H1 (cell line): ENCODE data around the gene NCK1. TPM values are rescaled to one million over a fixed set of nuclear protein-coding genes. Genes with fewer than 3 reads are reported as not detected.
A peak's percentile ranks its signal among the peaks of the same experiment; 100 is the strongest.

Experiments
- CTCF ChIA-PET: fragments of 300-600 bp; sonication (Branson Sonifier 250); formaldehyde crosslinking; loops from one replicate; lab custom pipeline; 2021; ENCODE audit not compliant: partially characterized antibody; lab: Charles Lee
- POLR2A ChIA-PET: fragments of 300-600 bp; sonication (Branson Sonifier 250); formaldehyde crosslinking; loops from one replicate; lab custom pipeline; 2021; ENCODE audit warnings: inconsistent platforms; ENCODE audit not compliant: partially characterized antibody; lab: Charles Lee
- DNase-seq, 2 experiments: peaks; one replicate each; pipeline versions ENCODE4 v3.0.0 to v3.0.0-alpha.2; 2010 to 2022; ENCODE audit warnings: low spot score in 2 of 2, low read depth in 1 of 2, mixed read lengths in 1 of 2
- FAIRE-seq: peaks from 2 replicates; lab custom pipeline; 2011; peaks lifted over from hg19 to GRCh38; lab: Jason Lieb, UNC
- H2AFZ ChIP-seq: 2 replicates; pipeline ENCODE4 v1.8.1; 2012; ENCODE audit warnings: low read length, inconsistent platforms
- H2AK5ac ChIP-seq: 2 replicates; pipeline ENCODE4 v1.6.1; 2013; ENCODE audit warnings: low read depth, low read length
- H2BK120ac ChIP-seq: replicated peaks from 2 replicates; pipeline ENCODE3; 2013; ENCODE audit warnings: low read depth, low read length, inconsistent platforms
- H2BK12ac ChIP-seq: 2 replicates; pipeline ENCODE4 v1.6.1; 2013; ENCODE audit warnings: low read depth, low read length
- H2BK15ac ChIP-seq: 2 replicates; pipeline ENCODE4 v1.6.1; 2013; ENCODE audit warnings: low read length
- H2BK20ac ChIP-seq: 2 replicates; pipeline ENCODE4 v1.6.1; 2013; ENCODE audit warnings: low read length
- H2BK5ac ChIP-seq: 2 replicates; pipeline ENCODE4 v1.6.1; 2013; ENCODE audit warnings: low read depth, low read length
- H3K14ac ChIP-seq: 2 replicates; pipeline ENCODE4 v1.6.1; 2013; ENCODE audit warnings: inconsistent platforms; ENCODE audit not compliant: insufficient read length
- H3K18ac ChIP-seq: 2 replicates; pipeline ENCODE4 v1.6.1; 2013; ENCODE audit warnings: low read length; ENCODE audit errors: extremely low read depth
- H3K23ac ChIP-seq: 2 replicates; pipeline ENCODE4 v1.6.1; 2013; ENCODE audit warnings: inconsistent platforms; ENCODE audit not compliant: insufficient read length
- H3K23me2 ChIP-seq: 2 replicates; pipeline ENCODE4 v1.6.1; 2013; ENCODE audit warnings: low read depth, low read length
- H3K27ac ChIP-seq: 2 replicates; pipeline ENCODE4 v1.6.1; 2011; ENCODE audit warnings: low read depth, low read length, inconsistent platforms
- H3K27me3 ChIP-seq, 4 experiments: replicated peaks in 1 of 4; 1 replicate in 1 of 4; 2 replicates in 3 of 4; pipeline versions ENCODE4 v1.6.1 to v1.8.1; 2011 to 2013; ENCODE audit warnings: low read length in 3 of 4, mild to moderate bottlenecking in 3 of 4, inconsistent platforms in 2 of 4, mixed read lengths in 2 of 4, moderate library complexity in 1 of 4; ENCODE audit not compliant: control insufficient read depth in 3 of 4, insufficient read depth in 3 of 4; ENCODE audit errors: extremely low read depth in 1 of 4
- H3K36me3 ChIP-seq, 4 experiments: 2 replicates each; pipeline versions ENCODE4 v1.6.1 to v1.8.1; 2011 to 2013; ENCODE audit warnings: mild to moderate bottlenecking in 4 of 4, low read length in 3 of 4, moderate library complexity in 2 of 4, control low read depth in 1 of 4, inconsistent platforms in 1 of 4; ENCODE audit not compliant: insufficient read depth in 4 of 4, control insufficient read depth in 2 of 4
- H3K4ac ChIP-seq: replicated peaks from 2 replicates; pipeline ENCODE3; 2013; ENCODE audit warnings: low read length, low read depth, mixed read lengths, inconsistent platforms; ENCODE audit not compliant: insufficient read length
- H3K4me1 ChIP-seq, 4 experiments: replicated peaks in 1 of 4; 1 replicate in 1 of 4; 2 replicates in 3 of 4; pipeline versions ENCODE4 v1.6.1 to v1.8.1; 2011 to 2013; ENCODE audit warnings: low read length in 3 of 4, inconsistent platforms in 2 of 4, mixed read lengths in 1 of 4; ENCODE audit not compliant: insufficient read depth in 4 of 4, control insufficient read depth in 3 of 4
- H3K4me2 ChIP-seq, 2 experiments: 2 replicates each; pipeline versions ENCODE4 v1.6.1 to v1.8.1; 2011 to 2013; ENCODE audit warnings: low read depth in 2 of 2, low read length in 2 of 2, control low read depth in 1 of 2, inconsistent platforms in 1 of 2, mild to moderate bottlenecking in 1 of 2; ENCODE audit not compliant: insufficient read depth in 1 of 2
- H3K4me3 ChIP-seq, 4 experiments: fragments of 200-600, 300-600 bp in 1 of 4; sonication (generic), shearing (Covaris generic), sonication (Bioruptor Twin) in 1 of 4; 2 replicates each; pipeline versions ENCODE4 v1.5.1 to v1.8.1; 2011 to 2016; ENCODE audit warnings: low read length in 4 of 4, low read depth in 3 of 4, control low read depth in 2 of 4, inconsistent platforms in 2 of 4, mild to moderate bottlenecking in 2 of 4, mixed read lengths in 1 of 4, moderate library complexity in 1 of 4; ENCODE audit not compliant: insufficient read depth in 2 of 4; ENCODE audit errors: extremely low read depth in 1 of 4
- H3K56ac ChIP-seq: replicated peaks from 2 replicates; pipeline ENCODE3; 2013; ENCODE audit warnings: low read depth, mild to moderate bottlenecking, mixed read lengths, low read length, inconsistent platforms; ENCODE audit not compliant: insufficient read length
- H3K79me1 ChIP-seq: 2 replicates; pipeline ENCODE4 v1.6.1; 2013; ENCODE audit warnings: low read depth, low read length, control low read depth
- H3K79me2 ChIP-seq, 2 experiments: 2 replicates each; pipeline versions ENCODE4 v1.6.1 to v1.8.1; 2012 to 2013; ENCODE audit warnings: low read length in 2 of 2, mild to moderate bottlenecking in 2 of 2, inconsistent platforms in 1 of 2; ENCODE audit not compliant: insufficient read depth in 2 of 2, control insufficient read depth in 1 of 2
- H3K9ac ChIP-seq, 4 experiments: replicated peaks in 1 of 4; 1 replicate in 1 of 4; 2 replicates in 3 of 4; pipeline versions ENCODE4 v1.6.1 to v1.8.1; 2011 to 2013; ENCODE audit warnings: low read depth in 3 of 4, low read length in 3 of 4, control low read depth in 2 of 4, mild to moderate bottlenecking in 2 of 4, moderate library complexity in 2 of 4, inconsistent platforms in 1 of 4; ENCODE audit errors: extremely low read depth in 1 of 4
- H3K9me3 ChIP-seq, 2 experiments: 2 replicates each; pipeline versions ENCODE4 v1.6.1 to v1.8.1; 2012 to 2013; ENCODE audit warnings: mild to moderate bottlenecking in 2 of 2, moderate library complexity in 2 of 2, control low read depth in 1 of 2, inconsistent platforms in 1 of 2, low read depth in 1 of 2, low read length in 1 of 2, mixed read lengths in 1 of 2; ENCODE audit not compliant: insufficient read depth in 2 of 2
- H4K20me1 ChIP-seq, 2 experiments: replicated peaks in 1 of 2; 2 replicates each; pipeline versions ENCODE3 to v1.8.1; 2011 to 2013; ENCODE audit warnings: inconsistent platforms in 2 of 2, low read length in 2 of 2, mild to moderate bottlenecking in 1 of 2; ENCODE audit not compliant: insufficient read depth in 2 of 2, control insufficient read depth in 1 of 2
- H4K5ac ChIP-seq: 2 replicates; pipeline ENCODE4 v1.6.1; 2013; ENCODE audit warnings: low read length, low read depth, mixed read lengths, inconsistent platforms; ENCODE audit not compliant: insufficient read length
- H4K8ac ChIP-seq: 2 replicates; pipeline ENCODE4 v1.8.0; 2013; ENCODE audit warnings: mild to moderate bottlenecking, moderate library complexity, low read length, inconsistent platforms; ENCODE audit not compliant: insufficient read depth; ENCODE audit errors: extremely low read depth
- H4K91ac ChIP-seq: replicated peaks from 2 replicates; pipeline ENCODE3; 2013; ENCODE audit warnings: low read length, mixed read lengths, inconsistent platforms; ENCODE audit not compliant: insufficient read length
- CEBPB ChIP-seq: IDR thresholded peaks from 2 replicates; pipeline ENCODE4 v1.6.1; 2012; ENCODE audit warnings: low read depth, low read length
- CREB1 ChIP-seq: IDR thresholded peaks from 2 replicates; pipeline ENCODE4 v1.6.1; 2012; ENCODE audit warnings: inconsistent platforms
- EZH2 ChIP-seq: fragments of 200-600 bp; sonication (generic); IDR thresholded peaks from 2 replicates; pipeline ENCODE4 v1.7.1; 2012; ENCODE audit warnings: low read depth, mild to moderate bottlenecking, moderate library complexity, low read length, inconsistent platforms; ENCODE audit not compliant: severe bottlenecking
- JUN ChIP-seq: IDR thresholded peaks from 2 replicates; pipeline ENCODE4 v1.6.1; 2011; ENCODE audit warnings: low read depth, mild to moderate bottlenecking, improper control_type of control experiment, low read length
- JUND ChIP-seq: IDR thresholded peaks from 2 replicates; pipeline ENCODE4 v1.6.1; 2011; ENCODE audit warnings: mild to moderate bottlenecking, improper control_type of control experiment, low read length
- KDM4A ChIP-seq: IDR thresholded peaks from one replicate; pipeline ENCODE4 v1.7.1; 2012; ENCODE audit warnings: low read depth, mild to moderate bottlenecking, moderate library complexity, low read length, inconsistent platforms; ENCODE audit not compliant: severe bottlenecking
- RFX5 ChIP-seq: IDR thresholded peaks from 2 replicates; pipeline ENCODE4 v1.6.1; 2011; ENCODE audit warnings: low read depth, low read length, improper control_type of control experiment, borderline replicate concordance
- TAF1 ChIP-seq: IDR thresholded peaks from 2 replicates; pipeline ENCODE4 v1.6.1; 2011; ENCODE audit warnings: mild to moderate bottlenecking, low read depth, low read length
- WGBS, 2 experiments: shearing (Covaris generic) in 1 of 2; methylation state at CpG; one replicate each; pipeline versions ENCODE4 v1.1.6 to v1.1.7; 2013 to 2015; ENCODE audit warnings: low lambda C conversion rate in 2 of 2, mixed read lengths in 2 of 2, inconsistent platforms in 1 of 2, low coverage in 1 of 2, missing lambda C conversion rate in 1 of 2; ENCODE audit not compliant: insufficient replicate concordance in 2 of 2, insufficient coverage in 1 of 2, insufficient read length in 1 of 2; ENCODE audit errors: extremely low coverage in 1 of 2, missing lambda C conversion rate in 1 of 2; 5-methylcytosine and 5-hydroxymethylcytosine counted together
- polyA plus RNA-seq, 7 experiments: library from polyadenylated mRNA; depleted of rRNA in 3 of 7; stranded (reverse) in 5 of 7; unstranded in 2 of 7; fragments of >200 nt in 5 of 7; fragments of 200-250 nt in 2 of 7; gene quantifications; 1 replicate in 5 of 7; 2 replicates in 1 of 7; 4 replicates in 1 of 7; pipeline versions ENCODE4 v1.2.1 to v1.2.3, GENCODE V29; 2011 to 2013; ENCODE audit warnings: missing spikeins in 2 of 7, mixed read lengths in 2 of 7
- total RNA-seq: library from RNA; stranded (reverse); fragmentation: NEBNext Ultra II Directional; extraction: Animal tissue kit (Norgen Biotek cat#: 25700); gene quantifications from 2 replicates; pipeline ENCODE4 v1.2.1, GENCODE V29; 2021

The NCK1 gene
- total and polyA plus RNA-seq, 2 of the 8 experiments (the other 6 are each of a cell fraction or from before 2014, with no cell fraction given) = 10.0 to 28.5 TPM

DNA sequence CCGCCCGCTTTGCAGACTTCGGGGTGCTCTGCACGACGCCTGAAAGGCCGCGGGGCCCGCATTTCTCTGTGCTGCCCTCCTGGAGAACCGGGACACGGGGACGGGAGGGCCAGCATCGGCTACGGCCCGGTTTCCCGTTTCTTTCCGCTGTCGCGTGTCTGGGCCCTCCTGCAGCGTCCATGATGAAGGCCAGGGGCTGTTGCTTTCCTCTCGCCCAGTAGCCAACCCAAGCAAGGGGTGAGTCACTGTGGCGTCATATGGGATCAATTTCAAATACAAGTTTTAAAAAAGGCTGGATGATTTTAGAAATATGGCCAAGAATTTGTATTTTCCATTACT lies 42.6 kb upstream of the NCK1 start:
- Histone ChIP-seq H3K23me2 (peaks cover 11% of the 10 kb centered on the region), H3K27me3 (peaks cover 0 to 9% (median 5%) of the 10 kb centered on the region in 4 experiments; a peak in 6 of 7 replicates), H3K9ac (peak overlapping the region in 3 of 4 experiments; percentile 4 to 49 (median 38); a peak in 4 of 7 replicates), H4K5ac (no peak overlapping the region), H4K20me1 (peaks cover 0 to 7% of the 10 kb centered on the region in 2 experiments), H2AK5ac (no peak overlapping the region), H2BK120ac (no peak overlapping the region), H4K91ac (no peak overlapping the region), H3K23ac (no peak overlapping the region), H4K8ac (peak overlapping the region; percentile 22; the same call in 1 of the 2 replicates), H3K9me3 (no peaks in the 10 kb centered on the region), H2AFZ (0 out of 2 replicates have a peak overlapping the region, but pooled peaks have one; percentile 86), H3K18ac (peak overlapping the region; percentile 1), H2BK20ac (no peak overlapping the region), H3K79me1 (peaks cover 2% of the 10 kb centered on the region; the same call in 1 of the 2 replicates), H3K79me2 (peaks cover 0 to 16% of the 10 kb centered on the region in 2 experiments; a peak in 2 of 4 replicates), H3K56ac (peak overlapping the region; percentile 46), H2BK12ac (no peak overlapping the region; the same call in 1 of the 2 replicates), H3K14ac (no peak overlapping the region), H3K36me3 (no peaks in the 10 kb centered on the region), H3K27ac (no peak overlapping the region), H3K4me2 (peak overlapping the region; percentile 96 to 99), H2BK5ac (no peak overlapping the region), H3K4me3 (peak overlapping the region; percentile 52 to 66 (median 58)), H3K4me1 (peaks cover 0 to 9% (median 4%) of the 10 kb centered on the region in 4 experiments; a peak in 4 of 7 replicates), H2BK15ac (no peak overlapping the region), H3K4ac (no peak overlapping the region)
- FAIRE-seq = no peak
- no peak for DNase-seq
- no peak for TF ChIP-seq CEBPB
- TF ChIP-seq KDM4A = peak; percentile 27
- TF ChIP-seq TAF1 = peak; percentile 28; the same call in 1 of the 2 replicates
- peak; percentile 50 for TF ChIP-seq JUND
- TF ChIP-seq RFX5 = no peak
- TF ChIP-seq CREB1 = peak; percentile 17; the same call in 1 of the 2 replicates
- TF ChIP-seq JUN = no peak
- TF ChIP-seq EZH2 = peak; percentile 30
- WGBS, 2 experiments = 2% methylated on average over 18 of the region's 21 CpGs; no CpG with 5 or more reads in 1 of the 2 experiments
- POLR2A ChIA-PET = interaction anchor here (1.0 to 1.7 kb wide), 2 partner anchors 42 to 67 kb away, joined by 3 to 6 read pairs; partner anchors contain the start of genes NCK1 and STAG1
- CTCF ChIA-PET = no interaction called here
